B cell (primary cell): Measurements from ENCODE around the gene FGFRL1.

ENCODE experiments used
- EZH2 ChIP-seq: IDR thresholded peaks from 2 replicates; pipeline ENCODE4 v1.6.1; 2012; ENCODE audit warnings: borderline replicate concordance, low read depth, mild to moderate bottlenecking, moderate library complexity, low read length; ENCODE audit not compliant: insufficient read depth, poor library complexity, severe bottlenecking
- TF ChIP-seq, protein P1 (sequence below): fragments of 200-600 bp; IDR thresholded peaks from one replicate; pipeline ENCODE4 v1.8.0; 2022; ENCODE audit warnings: antibody characterized with exemption, mild to moderate bottlenecking

DNA sequence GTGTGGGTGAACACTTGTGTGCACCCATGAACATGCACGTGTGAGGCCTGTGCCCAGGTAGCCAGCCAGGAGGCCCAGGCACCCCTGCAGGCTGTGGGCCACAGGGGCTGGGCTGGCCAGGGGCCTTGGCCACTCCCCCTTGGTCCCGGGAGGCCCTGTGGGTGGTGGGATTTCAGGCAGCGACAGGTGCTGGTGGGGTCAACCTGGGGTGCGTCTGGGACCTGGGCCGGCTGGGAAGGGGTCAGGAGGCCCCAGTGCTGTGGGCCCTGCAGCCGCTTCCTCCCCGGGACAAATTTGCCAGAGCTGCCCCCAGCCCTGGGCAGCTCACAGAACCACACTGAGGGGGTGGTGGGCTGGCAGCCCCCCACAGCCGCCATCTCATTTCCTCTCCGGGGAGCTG lies 7.9 kb downstream of the FGFRL1 start:
- TF ChIP-seq, protein P1, sequence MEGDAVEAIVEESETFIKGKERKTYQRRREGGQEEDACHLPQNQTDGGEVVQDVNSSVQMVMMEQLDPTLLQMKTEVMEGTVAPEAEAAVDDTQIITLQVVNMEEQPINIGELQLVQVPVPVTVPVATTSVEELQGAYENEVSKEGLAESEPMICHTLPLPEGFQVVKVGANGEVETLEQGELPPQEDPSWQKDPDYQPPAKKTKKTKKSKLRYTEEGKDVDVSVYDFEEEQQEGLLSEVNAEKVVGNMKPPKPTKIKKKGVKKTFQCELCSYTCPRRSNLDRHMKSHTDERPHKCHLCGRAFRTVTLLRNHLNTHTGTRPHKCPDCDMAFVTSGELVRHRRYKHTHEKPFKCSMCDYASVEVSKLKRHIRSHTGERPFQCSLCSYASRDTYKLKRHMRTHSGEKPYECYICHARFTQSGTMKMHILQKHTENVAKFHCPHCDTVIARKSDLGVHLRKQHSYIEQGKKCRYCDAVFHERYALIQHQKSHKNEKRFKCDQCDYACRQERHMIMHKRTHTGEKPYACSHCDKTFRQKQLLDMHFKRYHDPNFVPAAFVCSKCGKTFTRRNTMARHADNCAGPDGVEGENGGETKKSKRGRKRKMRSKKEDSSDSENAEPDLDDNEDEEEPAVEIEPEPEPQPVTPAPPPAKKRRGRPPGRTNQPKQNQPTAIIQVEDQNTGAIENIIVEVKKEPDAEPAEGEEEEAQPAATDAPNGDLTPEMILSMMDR = no peak
- TF ChIP-seq EZH2 = no peak
